ENCODE results near the gene SLC19A2.

- no peak for TF ChIP-seq RAD21 (IDR thresholded peaks at IDR 0.05; ENCODE audit: low read depth)
- TF ChIP-seq EP300 (IDR thresholded peaks at IDR 0.05; ENCODE audit: borderline replicate concordance): no peak
- TF ChIP-seq CEBPB (IDR thresholded peaks at IDR 0.05): no peak
- TF ChIP-seq CREB1 (IDR thresholded peaks at IDR 0.05; ENCODE audit: low read depth): no peak
- no peak for TF ChIP-seq MAX (IDR thresholded peaks at IDR 0.05)
- no peak for TF ChIP-seq EGR1 (IDR thresholded peaks at IDR 0.05)
- TF ChIP-seq FOXM1 (IDR thresholded peaks at IDR 0.05; ENCODE audit: borderline replicate concordance, low read depth): no peak
- TF ChIP-seq REST (IDR thresholded peaks at IDR 0.05; ENCODE audit: low read depth): no peak
- no peak for TF ChIP-seq ZBTB7A (IDR thresholded peaks at IDR 0.05; ENCODE audit: low read depth)
Measured at GRCh38 chr1:169494343-169494742, 8.6 kb upstream of the SLC19A2 start.
